ENCODE data around the gene TRMT6.

DNA sequence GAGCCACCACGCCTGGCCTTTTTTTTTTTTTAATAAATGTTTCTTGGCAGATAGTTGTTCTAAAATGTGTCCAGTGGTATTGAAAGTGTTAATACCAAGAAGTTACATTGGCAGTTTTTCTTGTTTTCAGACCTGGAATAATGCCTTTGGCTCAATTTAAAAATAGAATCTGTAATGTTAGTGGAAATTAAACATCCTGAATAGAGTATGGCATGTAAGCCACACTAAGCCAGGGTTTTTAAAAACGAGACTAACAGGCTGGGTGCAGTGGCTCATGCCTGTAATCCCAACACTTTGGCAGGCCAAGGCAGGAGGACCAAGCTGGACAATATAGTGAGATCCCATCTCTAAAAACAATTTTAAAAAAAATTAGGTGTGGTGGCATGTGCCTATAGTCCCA lies 25.4 kb upstream of the TRMT6 start:
- no peak for TF ChIP-seq EZH2 (IDR thresholded peaks at IDR 0.05; ENCODE audit: borderline replicate concordance, low read depth, low read length, severe bottlenecking)
- TF ChIP-seq, protein P1, sequence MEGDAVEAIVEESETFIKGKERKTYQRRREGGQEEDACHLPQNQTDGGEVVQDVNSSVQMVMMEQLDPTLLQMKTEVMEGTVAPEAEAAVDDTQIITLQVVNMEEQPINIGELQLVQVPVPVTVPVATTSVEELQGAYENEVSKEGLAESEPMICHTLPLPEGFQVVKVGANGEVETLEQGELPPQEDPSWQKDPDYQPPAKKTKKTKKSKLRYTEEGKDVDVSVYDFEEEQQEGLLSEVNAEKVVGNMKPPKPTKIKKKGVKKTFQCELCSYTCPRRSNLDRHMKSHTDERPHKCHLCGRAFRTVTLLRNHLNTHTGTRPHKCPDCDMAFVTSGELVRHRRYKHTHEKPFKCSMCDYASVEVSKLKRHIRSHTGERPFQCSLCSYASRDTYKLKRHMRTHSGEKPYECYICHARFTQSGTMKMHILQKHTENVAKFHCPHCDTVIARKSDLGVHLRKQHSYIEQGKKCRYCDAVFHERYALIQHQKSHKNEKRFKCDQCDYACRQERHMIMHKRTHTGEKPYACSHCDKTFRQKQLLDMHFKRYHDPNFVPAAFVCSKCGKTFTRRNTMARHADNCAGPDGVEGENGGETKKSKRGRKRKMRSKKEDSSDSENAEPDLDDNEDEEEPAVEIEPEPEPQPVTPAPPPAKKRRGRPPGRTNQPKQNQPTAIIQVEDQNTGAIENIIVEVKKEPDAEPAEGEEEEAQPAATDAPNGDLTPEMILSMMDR (IDR thresholded peaks at IDR 0.05; ENCODE audit: borderline replicate concordance, extremely low read depth, low read length, poor library complexity, severe bottlenecking), result no peak
